ENCODE results near the gene FILIP1. TPM values are rescaled to one million over a fixed set of nuclear protein-coding genes. Genes with fewer than 3 reads are reported as not detected.

Gene FILIP1
- total and polyA plus RNA-seq, 10 of the 15 experiments (the other 5 are each of a cell fraction or from before 2014, with no cell fraction given), result 0.23 to 2.0 (median 0.44) TPM

- TF ChIP-seq CUX1 (IDR thresholded peaks at IDR 0.05; ENCODE audit: insufficient replicate concordance, low read depth, low read length) (no peak), ETV6 (conservative IDR thresholded peaks at IDR 0.05 in 1 of 2, IDR thresholded peaks at IDR 0.05 in 1 of 2; ENCODE audit: borderline replicate concordance in 1 of 2, low read depth in 1 of 2) (no peak), ZNF274 (IDR thresholded peaks at IDR 0.05; ENCODE audit: insufficient read depth, insufficient read length) (no peak)
These were observed 64.4 kb downstream of the FILIP1 start (continued) for GRCh38 chr6:75429061-75429703.

- no peaks in the 10 kb centered on the region for H3K36me3 ChIP-seq (ENCODE audit: control insufficient read depth in 2 of 2, insufficient read depth in 2 of 2, low read length in 1 of 2)
- H3K79me2 ChIP-seq (ENCODE audit: control insufficient read depth, insufficient read depth, low read length), result no peaks in the 10 kb centered on the region
- ATAC-seq, result peak; percentile 67
- no peaks in the 10 kb centered on the region for H4K20me1 ChIP-seq (ENCODE audit: control insufficient read depth, insufficient read depth)
- H3K4me2 ChIP-seq (ENCODE audit: control insufficient read depth, insufficient read depth), result no peak overlapping the region
- H3K9ac ChIP-seq (ENCODE audit: control insufficient read depth, insufficient read depth, low read length), result no peak overlapping the region
- ChIA-PET RAD21 (ENCODE audit: unreplicated experiment) (no interaction called here), CTCF (interaction anchor here (0.5 to 1.7 kb wide), 3 partner anchors 41 to 131 kb away, joined by 3 to 4 read pairs (median 3); no protein-coding TSS in a partner anchor), SMC1A (ENCODE audit: uncharacterized antibody, unreplicated experiment) (interaction anchor here (0.7 to 1.5 kb wide), 9 partner anchors 8 to 160 kb away, joined by 3 to 5 read pairs (median 3); no protein-coding TSS in a partner anchor), POLR2A (no interaction called here)
- in situ Hi-C loops (cut with MboI) (no loop called here), intact Hi-C loops (cut with micrococcal nuclease; ENCODE audit: unreplicated experiment) (loop anchor here (5.0 kb wide), 1 partner anchor 69 kb away; no protein-coding TSS in a partner anchor)
- H3K27me3 ChIP-seq (replicated peaks in 1 of 2; ENCODE audit: control insufficient read depth in 2 of 2, insufficient read depth in 2 of 2, low read length in 1 of 2), result no peaks in the 10 kb centered on the region
- H3K9me3 ChIP-seq (replicated peaks; ENCODE audit: control insufficient read depth, insufficient read depth, low read length), result peaks cover 2% of the 10 kb centered on the region; the same call in 2 of the 3 replicates
- peaks cover 6% of the 10 kb centered on the region for H3K4me1 ChIP-seq (ENCODE audit: control insufficient read depth, insufficient read depth, low read length)
- H3K27ac ChIP-seq (ENCODE audit: control insufficient read depth, insufficient read depth), result no peak overlapping the region
- no peak overlapping the region for H2AFZ ChIP-seq (ENCODE audit: control insufficient read depth, low read depth, low read length)
- no TSS peak for BruUV-seq (replicated peaks)
- no peak overlapping the region for H3K4me3 ChIP-seq
- no peak for FAIRE-seq
- no peak for DNase-seq (ENCODE audit: low read depth, low spot score)
- WGBS (ENCODE audit: insufficient coverage, insufficient replicate concordance, low lambda C conversion rate, missing lambda C conversion rate), result 25% methylated on average over 1 of the region's 1 CpG
- TF ChIP-seq, protein P1, sequence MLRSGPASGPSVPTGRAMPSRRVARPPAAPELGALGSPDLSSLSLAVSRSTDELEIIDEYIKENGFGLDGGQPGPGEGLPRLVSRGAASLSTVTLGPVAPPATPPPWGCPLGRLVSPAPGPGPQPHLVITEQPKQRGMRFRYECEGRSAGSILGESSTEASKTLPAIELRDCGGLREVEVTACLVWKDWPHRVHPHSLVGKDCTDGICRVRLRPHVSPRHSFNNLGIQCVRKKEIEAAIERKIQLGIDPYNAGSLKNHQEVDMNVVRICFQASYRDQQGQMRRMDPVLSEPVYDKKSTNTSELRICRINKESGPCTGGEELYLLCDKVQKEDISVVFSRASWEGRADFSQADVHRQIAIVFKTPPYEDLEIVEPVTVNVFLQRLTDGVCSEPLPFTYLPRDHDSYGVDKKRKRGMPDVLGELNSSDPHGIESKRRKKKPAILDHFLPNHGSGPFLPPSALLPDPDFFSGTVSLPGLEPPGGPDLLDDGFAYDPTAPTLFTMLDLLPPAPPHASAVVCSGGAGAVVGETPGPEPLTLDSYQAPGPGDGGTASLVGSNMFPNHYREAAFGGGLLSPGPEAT (IDR thresholded peaks at IDR 0.05; ENCODE audit: low read depth), result no peak
- TF ChIP-seq USF2 (IDR thresholded peaks at IDR 0.05; ENCODE audit: borderline replicate concordance, low read depth, low read length), result no peak
- no peak for TF ChIP-seq JUNB (IDR thresholded peaks at IDR 0.05)
- TF ChIP-seq MYB (IDR thresholded peaks at IDR 0.05; ENCODE audit: borderline replicate concordance, low read depth, low read length), result no peak
- no peak for TF ChIP-seq POLR2AphosphoS5 (IDR thresholded peaks at IDR 0.05; ENCODE audit: low read length)
- no peak for TF ChIP-seq ZBTB33 (IDR thresholded peaks at IDR 0.05)
- TF ChIP-seq RUNX3 (IDR thresholded peaks at IDR 0.05; ENCODE audit: low read length), result no peak
These were observed 65.4 kb downstream of the FILIP1 start for GRCh38 chr6:75428204-75428603.

Data from GM12878 (cell line).